GM18868 (cell line): Measurements from ENCODE around the gene ASAH2B.
A peak's percentile ranks its signal among the peaks of the same experiment; 100 is the strongest.
"Not testable (repeated sequence)": the region's sequence is repeated elsewhere in the genome, so short reads cannot be mapped to it uniquely, and the experiment has no call there.

Experiments
- ATAC-seq: cut with Tn5 transposase; IDR thresholded peaks from one replicate; pipeline ENCODE4 v1.9.1; 2021; ENCODE audit warnings: mild to moderate bottlenecking, moderate library complexity; ENCODE audit not compliant: unreplicated experiment

The ASAH2B gene

DNA sequence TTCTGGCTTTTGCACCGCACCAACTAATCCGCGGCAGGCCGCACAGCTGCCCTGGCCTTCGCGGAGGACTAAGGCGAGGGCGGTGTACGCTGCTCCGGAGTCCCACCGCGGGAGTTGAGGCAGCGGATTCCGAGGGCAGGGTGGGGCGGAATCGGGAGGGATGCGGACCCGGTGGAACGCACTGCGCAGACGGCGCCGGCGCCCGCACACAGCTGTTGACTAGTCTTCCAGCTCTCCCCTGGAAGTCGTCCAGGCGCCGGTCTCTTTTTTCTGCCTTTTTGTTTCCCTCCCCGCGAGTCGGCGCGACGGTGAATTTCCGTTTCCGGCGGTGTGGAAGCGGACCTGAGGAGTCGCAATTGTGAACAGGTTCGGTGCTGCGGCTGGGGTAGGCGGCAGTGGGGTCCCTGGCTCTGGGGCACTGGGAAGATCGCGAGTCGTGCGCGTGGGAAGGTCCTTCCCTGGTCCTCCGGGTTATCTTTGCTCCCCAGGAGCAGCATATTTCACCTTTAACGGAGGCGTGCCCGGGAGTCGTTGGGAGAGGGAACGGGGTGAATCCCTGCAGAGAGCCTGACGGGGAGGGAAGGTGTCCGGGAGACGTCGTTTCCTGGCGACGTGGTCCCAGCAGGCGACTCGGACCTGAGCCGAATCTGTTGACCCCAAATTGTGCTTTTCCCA, at the start of gene ASAH2B:
TSS of gene ASAH2B (plus strand) at position 319 of the 675 bp plus-strand sequence. CDS start 5,195 bp downstream, outside the sequence.
- ATAC-seq, result peak; percentile 88

DNA sequence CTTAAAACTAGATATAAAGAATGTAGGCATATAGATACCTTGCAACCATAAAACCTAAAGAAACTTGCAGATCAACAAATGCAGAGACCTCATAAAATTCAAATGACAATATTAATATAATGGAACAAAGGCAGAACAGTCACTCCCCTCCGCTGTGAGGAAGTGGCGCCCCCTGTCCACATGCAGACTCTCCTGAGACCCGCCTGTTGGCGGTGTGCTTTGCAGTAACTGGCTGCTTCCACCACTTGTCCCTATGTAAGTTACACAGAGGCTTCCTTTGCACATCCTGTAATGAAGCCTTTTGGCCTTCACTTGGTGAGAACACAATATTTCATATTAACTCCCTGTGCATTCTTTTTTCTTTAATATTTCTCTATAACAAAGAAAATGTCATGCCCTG, 41.9 kb upstream of the ASAH2B start:
- ATAC-seq, result peak; percentile 59

DNA sequence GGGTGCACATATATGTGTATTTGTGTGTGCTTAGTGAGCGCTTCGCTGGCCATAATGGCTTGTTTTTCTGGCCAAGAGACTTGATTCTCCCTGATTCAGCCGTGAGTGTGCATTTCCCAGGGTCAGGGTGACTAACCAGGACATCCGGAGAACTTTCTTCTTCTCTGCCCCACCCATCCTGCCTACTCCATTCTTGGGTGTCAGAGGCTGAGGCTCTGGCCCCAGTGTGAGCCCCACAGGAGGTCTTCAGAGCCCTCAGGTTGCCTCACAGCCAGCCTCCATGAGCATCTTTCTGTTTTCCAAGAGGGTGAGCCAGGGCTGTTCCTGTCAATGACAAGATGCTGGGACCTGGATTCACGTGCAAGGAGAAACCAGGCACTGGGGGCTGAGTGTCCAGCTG, 37.8 kb upstream of the ASAH2B start:
- ATAC-seq, result not testable (repeated sequence)

DNA sequence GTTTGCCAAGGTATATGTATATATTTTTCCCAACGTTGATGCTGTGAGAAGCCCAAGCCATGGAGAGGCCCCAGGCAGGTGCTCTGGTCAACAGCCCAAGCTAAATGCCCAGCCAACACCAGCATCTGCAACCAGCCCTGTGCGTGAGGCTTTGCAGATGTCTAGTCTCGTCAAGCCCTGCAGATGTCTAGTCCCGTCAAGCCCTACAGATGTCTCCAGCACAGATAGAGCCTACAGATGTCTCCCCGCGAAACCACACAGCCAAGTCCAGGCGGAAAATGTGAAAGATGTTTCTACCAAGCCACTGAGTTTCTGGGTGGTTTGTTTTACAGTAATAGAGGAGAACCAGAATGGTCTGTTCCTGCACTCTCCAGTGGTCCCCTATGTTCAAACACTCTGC, 36.7 kb upstream of the ASAH2B start:
- ATAC-seq, result not testable (repeated sequence)

DNA sequence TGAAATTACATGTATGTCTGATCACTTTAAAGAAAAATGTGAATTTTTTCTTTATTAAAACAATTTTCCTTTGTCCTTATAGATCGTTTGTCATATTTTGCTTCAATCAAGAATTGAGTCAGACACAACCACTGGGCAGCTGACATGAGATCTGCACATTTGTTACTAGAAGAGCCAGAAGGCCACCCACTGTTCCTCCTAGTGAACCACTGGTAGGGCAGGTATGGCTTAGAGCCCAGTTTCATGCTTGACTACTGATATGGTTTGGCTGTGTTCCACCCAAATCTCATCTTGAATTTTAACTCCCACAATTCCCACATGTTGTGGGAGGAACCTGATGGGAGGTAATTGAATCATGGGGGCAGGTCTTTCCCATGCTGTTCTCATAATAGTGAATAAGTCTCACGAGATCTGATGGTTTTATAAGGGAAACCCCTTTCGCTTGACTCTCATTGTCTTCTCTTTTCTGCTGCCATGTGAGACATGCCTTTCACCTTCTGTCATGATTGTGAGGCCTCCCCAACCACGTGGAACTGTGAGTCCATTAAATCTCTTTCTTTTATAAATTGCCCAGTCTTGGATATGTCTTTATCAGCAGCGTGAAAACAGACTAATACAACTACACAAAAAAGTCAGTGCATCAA, 35.2 kb upstream of the ASAH2B start:
- peak; percentile 75 for ATAC-seq

DNA sequence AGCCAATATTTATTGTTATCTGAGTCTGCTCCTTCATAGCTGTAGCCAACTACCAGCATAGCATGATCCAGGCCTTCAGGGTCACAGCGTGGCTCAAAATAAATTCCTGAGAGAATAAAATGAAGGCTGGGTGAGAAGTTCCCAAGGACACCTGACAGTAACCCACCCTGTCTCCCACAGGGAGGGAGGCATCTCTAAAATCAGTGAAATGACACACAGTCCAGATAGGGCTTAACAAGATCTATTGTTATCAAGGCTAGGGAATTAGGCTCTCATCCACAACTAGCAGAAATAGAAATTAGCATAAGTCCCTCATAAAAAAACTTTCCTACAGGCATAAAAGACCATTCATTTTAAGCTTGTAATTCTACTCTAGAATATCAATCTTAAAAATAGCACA, 33.7 kb upstream of the ASAH2B start:
- ATAC-seq, result not testable (repeated sequence)

DNA sequence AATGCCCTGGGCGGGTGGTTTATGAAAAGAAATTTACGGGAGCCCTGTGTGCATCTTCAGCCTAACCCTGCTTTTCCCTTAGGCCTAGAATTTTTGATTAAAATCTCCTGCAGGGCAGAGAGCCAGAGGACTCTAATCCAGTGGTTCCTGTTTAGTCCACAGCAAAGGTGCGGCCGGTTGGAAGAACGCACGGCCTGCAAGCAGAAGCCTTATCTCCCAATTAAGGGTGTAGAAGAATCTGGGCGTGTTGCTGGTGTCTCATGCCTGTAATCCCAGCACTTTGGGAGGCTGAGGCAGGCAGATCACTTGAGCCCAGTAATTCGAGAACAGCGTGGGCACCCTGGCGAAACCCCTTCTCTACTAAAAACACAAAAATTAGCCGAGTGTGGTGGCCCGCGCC, 29.5 kb upstream of the ASAH2B start:
- not testable (repeated sequence) for ATAC-seq

DNA sequence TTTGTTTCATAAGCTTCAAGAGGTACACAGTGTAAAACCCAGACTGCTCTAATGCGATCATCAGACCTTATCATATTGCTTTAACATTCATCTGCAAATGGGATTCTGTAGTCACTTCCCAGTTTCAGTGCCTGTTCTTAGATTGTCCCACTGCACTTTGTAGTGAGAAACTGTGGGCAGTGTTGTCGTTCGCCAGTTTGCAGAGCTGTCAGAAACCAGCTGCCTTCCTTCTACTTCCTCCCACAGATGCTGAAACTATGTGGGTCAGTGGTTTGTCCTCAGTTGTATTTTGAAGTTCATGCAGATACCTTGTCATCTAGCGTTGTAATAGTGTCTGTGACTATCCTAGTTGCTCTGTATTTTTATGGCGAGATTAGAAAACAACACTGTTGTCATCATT, 15.9 kb upstream of the ASAH2B start:
- peak; percentile 90 for ATAC-seq

DNA sequence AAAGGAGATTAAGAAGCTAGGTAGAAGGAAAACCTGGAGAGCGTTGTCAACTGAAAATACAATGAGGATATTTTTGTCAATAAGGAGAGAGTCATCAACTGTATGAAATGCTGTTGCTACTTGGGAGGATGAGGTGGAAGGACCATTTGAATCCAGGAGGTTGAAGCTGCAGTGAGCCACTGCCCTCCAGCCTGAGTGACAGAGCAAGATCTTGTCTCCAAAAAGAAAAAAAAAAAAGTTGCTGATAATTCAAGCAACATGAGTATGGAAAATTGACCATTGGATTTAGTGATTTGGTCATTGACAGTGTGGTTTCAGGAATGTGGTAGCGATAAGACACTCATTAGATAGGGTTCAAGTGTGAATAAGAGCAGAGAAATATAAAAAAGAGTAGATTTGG, 11.6 kb upstream of the ASAH2B start:
- not testable (repeated sequence) for ATAC-seq

DNA sequence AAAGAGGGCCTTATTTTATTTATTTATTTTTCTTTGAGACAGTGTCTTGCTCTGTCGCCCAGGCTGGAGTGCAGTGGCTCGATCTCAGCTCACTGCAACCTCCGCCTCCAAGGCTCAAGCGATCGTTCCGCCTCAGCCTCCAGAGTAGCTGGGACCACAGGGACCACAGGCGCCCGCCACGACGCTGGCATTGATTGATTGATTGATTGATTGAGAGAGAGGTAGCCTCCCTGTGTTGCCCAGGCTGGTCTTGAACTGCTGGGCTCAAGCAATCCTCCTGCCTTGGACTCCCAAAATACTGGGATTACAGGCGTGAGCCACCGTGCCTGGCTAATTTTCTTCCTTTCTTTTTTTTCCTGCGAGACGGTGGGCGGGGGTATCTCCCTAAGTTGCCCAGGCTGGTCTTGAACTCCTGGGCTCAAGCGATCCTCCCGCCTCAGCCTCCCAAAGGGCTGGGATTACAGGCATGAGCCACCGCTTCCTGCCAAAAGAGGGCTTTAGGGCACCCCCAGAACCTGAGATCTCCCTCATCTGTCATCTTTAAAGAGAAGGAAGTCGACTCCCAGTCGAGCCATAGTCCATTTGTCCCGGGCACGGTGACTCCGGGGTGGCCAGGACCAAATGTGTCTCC, 634 bp upstream of the ASAH2B start:
- not testable (repeated sequence) for ATAC-seq

DNA sequence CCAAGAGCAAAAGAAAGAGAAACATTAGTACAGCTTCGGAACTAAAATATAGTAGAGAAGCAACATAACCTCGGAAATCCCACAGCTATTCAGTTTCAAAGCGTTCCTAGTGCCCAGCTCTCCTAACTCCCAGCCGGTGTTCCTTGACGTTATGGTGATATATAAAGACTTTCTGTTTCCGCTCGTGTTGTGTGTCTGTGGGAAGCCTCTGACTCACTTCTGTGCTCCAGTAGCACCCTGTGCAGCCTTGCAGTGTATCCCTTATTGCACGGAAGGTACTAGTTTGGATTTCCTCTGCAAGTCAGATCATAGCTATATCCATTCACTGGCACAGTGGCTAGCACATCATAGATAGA, 535 bp downstream of the ASAH2B start:
- peak; percentile 42 for ATAC-seq

DNA sequence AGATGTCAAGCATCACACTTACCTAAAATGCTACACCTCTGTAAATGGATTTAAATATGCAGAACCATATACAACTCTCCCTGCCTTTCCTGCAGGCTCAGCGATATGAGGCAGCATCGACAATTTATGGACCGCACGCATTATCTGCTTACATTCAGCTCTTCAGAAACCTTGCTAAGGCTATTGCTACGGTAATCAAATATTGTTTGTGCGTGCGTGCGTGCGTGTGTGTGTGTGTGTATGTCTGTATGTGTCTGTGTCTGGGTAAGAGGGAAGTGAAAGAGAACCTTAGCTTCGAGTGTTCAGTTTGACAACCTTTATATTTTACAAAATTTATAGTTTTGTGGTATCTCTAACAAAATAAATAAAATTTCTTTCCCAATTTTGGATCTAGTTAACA, 3.1 kb downstream of the ASAH2B start:
- ATAC-seq, result not testable (repeated sequence)

DNA sequence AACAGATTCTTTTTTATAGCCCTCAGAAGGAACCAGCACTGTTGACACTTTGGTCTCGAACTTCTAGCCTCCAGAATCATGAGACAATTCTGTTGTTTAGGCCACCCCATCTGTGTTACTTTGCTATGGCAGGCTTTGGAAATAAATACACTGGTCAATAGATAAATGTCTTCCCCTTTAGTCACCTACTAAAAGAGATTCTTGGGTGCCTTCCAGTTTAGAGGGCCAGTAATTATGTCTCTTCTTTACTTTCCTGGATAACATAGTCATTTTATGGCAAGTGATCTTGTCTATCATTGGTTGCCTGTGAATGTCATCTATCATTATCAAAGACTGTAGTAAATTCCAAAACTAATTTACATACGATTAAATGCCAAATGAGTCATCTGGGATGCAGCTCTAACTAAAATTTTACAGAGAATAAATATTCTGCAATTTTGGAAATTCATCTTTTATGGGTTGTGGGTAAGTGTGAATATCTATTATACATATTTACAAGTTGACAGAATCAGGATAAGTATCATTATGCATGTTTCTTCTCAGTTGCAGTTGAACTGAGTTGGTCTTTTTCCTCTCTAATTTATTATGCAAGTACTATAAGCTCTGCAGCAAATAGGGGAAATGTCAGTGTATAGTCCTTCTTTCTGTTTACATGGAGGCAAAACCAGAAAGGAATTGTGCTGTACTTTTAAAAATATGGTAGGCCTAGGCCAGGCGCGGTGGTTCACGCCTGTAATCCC, 27.2 kb downstream of the ASAH2B start:
- not testable (repeated sequence) for ATAC-seq

DNA sequence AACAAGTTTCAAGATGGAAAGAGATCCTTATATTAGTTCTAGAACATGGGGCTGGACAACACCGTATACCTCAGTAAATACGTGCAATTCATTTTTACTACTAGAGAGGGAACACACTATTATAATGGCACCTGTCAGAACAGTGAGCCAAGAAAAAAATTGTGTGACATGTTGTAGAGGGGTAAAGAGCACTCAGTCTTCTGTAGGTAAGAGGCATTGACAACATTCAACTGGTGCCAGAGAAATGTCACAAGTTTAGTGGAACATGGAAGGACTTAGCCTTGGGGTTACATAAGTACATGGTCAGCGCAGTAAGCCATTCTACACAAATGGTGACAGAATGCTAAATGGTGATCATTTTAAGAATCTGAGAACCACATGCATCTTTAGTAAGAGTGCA, 32.3 kb downstream of the ASAH2B start:
- not testable (repeated sequence) for ATAC-seq

DNA sequence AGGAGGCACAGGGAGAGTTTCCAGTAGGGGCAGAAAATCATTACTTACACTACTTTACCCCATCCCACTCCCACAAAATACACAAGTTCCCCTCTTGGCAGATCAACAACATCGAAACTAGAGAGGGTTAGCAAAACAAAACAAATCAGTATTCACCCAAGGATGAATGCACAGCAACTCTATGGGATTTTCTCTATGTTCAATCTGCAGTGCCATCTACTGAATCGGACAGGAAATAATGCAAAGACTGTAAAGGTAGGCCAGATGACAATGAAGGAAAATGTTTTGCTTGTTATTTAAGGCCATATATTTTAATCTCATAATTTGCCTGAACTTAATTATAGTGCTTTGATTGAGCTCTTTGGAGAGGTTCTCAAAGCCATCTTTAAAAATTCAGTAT, 35.1 kb downstream of the ASAH2B start:
- ATAC-seq, result not testable (repeated sequence)

DNA sequence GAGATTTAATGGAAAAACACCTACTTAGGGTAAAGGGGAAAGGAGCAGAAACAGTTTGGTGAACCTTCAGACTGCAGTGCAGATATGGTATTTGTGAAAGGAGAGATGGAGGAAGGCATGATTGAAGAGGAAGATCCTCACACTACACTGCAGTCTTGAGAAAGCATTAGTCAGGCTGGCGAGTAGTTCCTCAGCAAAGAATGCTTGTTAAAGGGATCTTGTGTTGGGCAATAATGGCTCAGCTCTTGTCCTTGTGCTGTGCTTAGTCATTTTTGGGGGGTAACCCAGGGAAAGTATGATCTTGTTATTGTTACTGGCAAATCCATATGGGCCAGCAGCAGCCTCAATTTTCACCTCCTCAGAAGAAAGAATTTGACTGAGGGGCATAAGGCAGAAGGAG, 40.3 kb downstream of the ASAH2B start:
- not testable (repeated sequence) for ATAC-seq

DNA sequence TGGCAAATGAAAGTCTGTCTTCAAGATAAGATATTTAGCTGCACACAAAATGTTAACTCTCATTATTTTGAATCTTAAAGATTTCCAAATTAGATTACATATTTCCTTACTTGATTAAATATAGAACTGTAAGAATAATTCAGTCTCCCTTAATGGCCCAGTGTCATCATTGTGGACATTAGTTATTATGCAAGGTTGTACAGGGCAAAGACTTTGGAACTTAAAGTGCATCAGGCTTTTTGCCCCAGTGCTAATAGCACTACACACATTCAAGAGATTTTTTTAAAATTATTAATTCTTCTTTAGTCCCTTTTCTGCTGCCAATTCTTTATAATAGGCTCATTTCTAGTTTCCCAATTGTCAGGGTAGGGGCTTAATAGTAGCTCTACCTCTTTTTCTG, 42.3 kb downstream of the ASAH2B start:
- not testable (repeated sequence) for ATAC-seq

DNA sequence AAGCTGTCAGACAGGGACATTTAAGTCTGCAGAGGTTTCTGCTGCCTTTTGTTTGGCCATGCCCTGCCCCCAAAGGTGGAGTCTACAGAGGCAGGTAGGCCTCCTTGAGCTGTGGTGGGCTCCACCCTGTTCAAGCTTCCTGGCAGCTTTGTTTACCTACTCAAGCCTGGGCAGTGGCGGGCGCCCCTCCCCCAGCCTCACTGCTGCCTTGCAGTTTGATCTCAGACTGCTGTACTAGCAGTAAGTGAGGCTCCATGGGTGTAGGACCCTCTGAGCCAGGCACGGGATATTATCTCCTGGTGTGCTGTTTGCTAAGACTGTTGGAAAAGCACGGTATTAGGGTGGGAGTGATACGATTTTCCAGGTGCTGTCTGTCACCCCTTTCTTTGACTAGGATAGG, 48.2 kb downstream of the ASAH2B start:
- not testable (repeated sequence) for ATAC-seq

DNA sequence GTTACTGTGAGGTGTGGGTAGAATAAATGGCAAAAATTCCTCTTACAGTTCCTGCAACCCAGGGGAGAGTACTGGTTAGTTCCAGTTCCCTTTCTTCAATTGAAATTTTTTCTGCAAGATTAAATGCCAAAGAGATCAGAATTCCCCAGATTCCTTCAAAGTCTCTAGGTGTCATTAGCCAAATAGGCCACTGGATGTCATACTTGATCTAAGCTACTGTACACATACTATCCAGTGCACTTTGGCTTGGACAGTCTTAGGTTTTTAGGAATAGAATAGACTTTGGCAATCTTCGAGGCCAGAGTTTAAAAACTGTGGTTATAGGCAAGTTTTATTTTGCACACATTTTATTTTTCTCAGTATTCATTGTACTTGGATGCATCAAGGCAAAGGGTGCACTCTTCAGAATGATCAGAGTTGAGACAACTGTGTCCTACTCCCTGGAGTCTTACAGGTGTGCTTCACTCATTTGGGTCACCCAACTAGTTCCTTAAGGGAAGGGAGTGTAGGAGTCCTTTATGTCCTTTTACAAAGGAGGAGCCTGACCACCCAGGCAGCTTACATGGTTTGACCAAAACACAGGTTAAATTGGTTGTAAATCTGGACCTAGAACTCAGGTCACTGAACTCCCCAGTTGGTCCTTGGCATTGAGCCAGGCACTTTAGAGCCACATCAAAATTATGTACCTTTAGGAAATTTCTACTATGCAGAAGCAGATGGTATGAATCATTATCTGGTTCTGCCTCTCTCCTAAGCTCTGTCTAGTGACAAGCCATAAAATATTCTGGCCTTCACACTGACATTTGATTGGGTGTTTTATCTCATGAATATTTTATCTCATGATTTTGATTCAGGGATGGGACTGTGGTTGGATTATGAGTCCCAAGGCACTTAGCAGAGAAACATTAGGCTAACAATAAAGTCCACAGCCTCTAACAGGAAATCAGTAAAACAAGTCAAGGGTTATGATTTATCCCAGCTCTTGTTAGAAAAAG, 49.5 kb downstream of the ASAH2B start:
- peak; percentile 63 for ATAC-seq

DNA sequence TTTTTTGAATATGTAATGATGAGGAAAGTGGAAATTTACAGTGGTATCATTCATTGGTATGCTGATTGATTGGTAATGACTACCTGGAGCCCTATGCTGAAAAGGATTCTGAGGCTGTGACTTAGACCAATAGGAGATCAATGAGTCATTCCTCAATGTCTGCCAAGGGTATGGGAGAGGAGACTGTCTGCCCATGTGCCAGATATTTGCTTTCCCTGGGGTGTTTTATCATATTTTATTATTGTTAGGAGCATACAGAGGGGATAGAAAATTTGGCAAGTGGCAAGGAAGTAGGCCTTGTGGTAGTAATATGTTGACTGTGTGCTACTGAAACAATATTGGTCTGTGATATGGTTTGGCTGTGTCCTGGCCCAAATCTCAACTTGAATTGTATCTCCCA, 54.8 kb downstream of the ASAH2B start:
- no peak for ATAC-seq
